T-helper 2 cell treated with Interferon-gamma antibody and Interleukin-4, amounts not matched to agents 5 μg/mL and 100 μg/mL, for 36 hours (primary cell): Measurements from ENCODE around the gene ZNF70.
"Not testable (repeated sequence)": the region's sequence is repeated elsewhere in the genome, so short reads cannot be mapped to it uniquely, and the experiment has no call there.

Experiments
- DNase-seq: peaks from one replicate; pipeline ENCODE4 v3.0.0; 2021; ENCODE audit warnings: low spot score
- H3K27ac Mint-ChIP-seq: one replicate; pipeline ENCODE4 v1.8.0; 2021; ENCODE audit warnings: mild to moderate bottlenecking, mixed read lengths
- H3K27me3 Mint-ChIP-seq: one replicate; pipeline ENCODE4 v1.8.0; 2021; ENCODE audit warnings: low read depth, mixed read lengths
- H3K36me3 Mint-ChIP-seq: one replicate; pipeline ENCODE4 v1.8.0; 2021; ENCODE audit warnings: low read depth, mixed read lengths
- H3K4me1 Mint-ChIP-seq: one replicate; pipeline ENCODE4 v1.8.0; 2021; ENCODE audit warnings: low read depth, mixed read lengths
- H3K4me3 Mint-ChIP-seq: one replicate; pipeline ENCODE4 v1.8.0; 2022; ENCODE audit warnings: mild to moderate bottlenecking, moderate library complexity, mixed read lengths
- H3K9me3 Mint-ChIP-seq: one replicate; pipeline ENCODE4 v1.8.0; 2021; ENCODE audit warnings: mixed read lengths

The ZNF70 gene

GRCh38 chr22:23742505-23743264 is 8.2 kb downstream of the ZNF70 start:
- H3K4me3 Mint-ChIP-seq = no peak overlapping the region
- no peak overlapping the region for H3K27ac Mint-ChIP-seq
- no peaks in the 10 kb centered on the region for H3K27me3 Mint-ChIP-seq
- DNase-seq = no peak
- H3K4me1 Mint-ChIP-seq = no peaks in the 10 kb centered on the region
- H3K36me3 Mint-ChIP-seq = peaks cover 22% of the 10 kb centered on the region
- H3K9me3 Mint-ChIP-seq = no peaks in the 10 kb centered on the region

- H3K36me3 Mint-ChIP-seq = no peaks in the 10 kb centered on the region
- no peaks in the 10 kb centered on the region for H3K27me3 Mint-ChIP-seq
- H3K4me3 Mint-ChIP-seq = no peak overlapping the region
- DNase-seq = no peak
- H3K9me3 Mint-ChIP-seq = no peaks in the 10 kb centered on the region
- no peak overlapping the region for H3K27ac Mint-ChIP-seq
- no peaks in the 10 kb centered on the region for H3K4me1 Mint-ChIP-seq
Measured at GRCh38 chr22:23737696-23738095, 13.2 kb downstream of the ZNF70 start.

GRCh38 chr22:23728108-23728507 is 22.8 kb downstream of the ZNF70 start:
- H3K27ac Mint-ChIP-seq, H3K4me1 Mint-ChIP-seq: not testable (repeated sequence)

GRCh38 chr22:23722724-23723123 is 28.2 kb downstream of the ZNF70 start:
- Mint-ChIP-seq H3K27ac (no peak overlapping the region), H3K36me3 (no peaks in the 10 kb centered on the region), H3K4me1 (no peaks in the 10 kb centered on the region), H3K4me3 (no peak overlapping the region), H3K27me3 (no peaks in the 10 kb centered on the region), H3K9me3 (no peaks in the 10 kb centered on the region)
- DNase-seq = no peak

More at GRCh38 chr22:23728108-23728507, 22.8 kb downstream of the ZNF70 start:
- H3K4me3 Mint-ChIP-seq, H3K9me3 Mint-ChIP-seq, H3K27me3 Mint-ChIP-seq, DNase-seq, H3K36me3 Mint-ChIP-seq: not testable (repeated sequence)

- no peaks in the 10 kb centered on the region for H3K9me3 Mint-ChIP-seq
- no peak overlapping the region for H3K27ac Mint-ChIP-seq
- H3K36me3 Mint-ChIP-seq = no peaks in the 10 kb centered on the region
- no peak for DNase-seq
- H3K4me3 Mint-ChIP-seq = no peak overlapping the region
- H3K27me3 Mint-ChIP-seq = no peaks in the 10 kb centered on the region
- H3K4me1 Mint-ChIP-seq = peaks cover 5% of the 10 kb centered on the region
Measured at GRCh38 chr22:23722160-23722559, 28.8 kb downstream of the ZNF70 start.

GRCh38 chr22:23720855-23721254 is 30.1 kb downstream of the ZNF70 start:
- peaks cover 7% of the 10 kb centered on the region for H3K4me1 Mint-ChIP-seq
- no peak for DNase-seq
- no peak overlapping the region for H3K27ac Mint-ChIP-seq
- H3K27me3 Mint-ChIP-seq = no peaks in the 10 kb centered on the region
- no peaks in the 10 kb centered on the region for H3K36me3 Mint-ChIP-seq
- H3K9me3 Mint-ChIP-seq = no peaks in the 10 kb centered on the region
- H3K4me3 Mint-ChIP-seq = no peak overlapping the region

- no peaks in the 10 kb centered on the region for H3K27me3 Mint-ChIP-seq
- peaks cover 14% of the 10 kb centered on the region for H3K4me1 Mint-ChIP-seq
- no peak for DNase-seq
- peak overlapping the region; percentile 18 for H3K4me3 Mint-ChIP-seq
- H3K9me3 Mint-ChIP-seq = no peaks in the 10 kb centered on the region
- H3K27ac Mint-ChIP-seq = no peak overlapping the region
- H3K36me3 Mint-ChIP-seq = peaks cover 12% of the 10 kb centered on the region
Measured at GRCh38 chr22:23718371-23719165, 32.3 kb downstream of the ZNF70 start.

GRCh38 chr22:23716811-23717801 is 33.8 kb downstream of the ZNF70 start:
- peaks cover 14% of the 10 kb centered on the region for H3K4me1 Mint-ChIP-seq
- no peaks in the 10 kb centered on the region for H3K9me3 Mint-ChIP-seq
- H3K4me3 Mint-ChIP-seq = peak overlapping the region; percentile 75
- H3K27me3 Mint-ChIP-seq = no peaks in the 10 kb centered on the region
- DNase-seq = peak; percentile 80
- H3K27ac Mint-ChIP-seq = peak overlapping the region; percentile 81
- H3K36me3 Mint-ChIP-seq = peaks cover 19% of the 10 kb centered on the region

GRCh38 chr22:23715806-23716375 is 35.0 kb downstream of the ZNF70 start:
- Mint-ChIP-seq H3K36me3 (peaks cover 28% of the 10 kb centered on the region), H3K27me3 (no peaks in the 10 kb centered on the region), H3K4me1 (peaks cover 15% of the 10 kb centered on the region), H3K9me3 (no peaks in the 10 kb centered on the region), H3K27ac (peak overlapping the region; percentile 60), H3K4me3 (peak overlapping the region; percentile 75)
- DNase-seq = no peak

- no peaks in the 10 kb centered on the region for H3K9me3 Mint-ChIP-seq
- peaks cover 38% of the 10 kb centered on the region for H3K36me3 Mint-ChIP-seq
- peak overlapping the region; percentile 60 for H3K27ac Mint-ChIP-seq
- H3K4me1 Mint-ChIP-seq = peaks cover 25% of the 10 kb centered on the region
- H3K4me3 Mint-ChIP-seq = peak overlapping the region; percentile 75
- H3K27me3 Mint-ChIP-seq = no peaks in the 10 kb centered on the region
- DNase-seq = no peak
Measured at GRCh38 chr22:23714596-23715578, 36.0 kb downstream of the ZNF70 start.

- no peak for DNase-seq
- Mint-ChIP-seq H3K27ac (peak overlapping the region; percentile 19), H3K4me3 (peak overlapping the region; percentile 44), H3K9me3 (no peaks in the 10 kb centered on the region), H3K4me1 (peaks cover 30% of the 10 kb centered on the region), H3K36me3 (peaks cover 48% of the 10 kb centered on the region), H3K27me3 (no peaks in the 10 kb centered on the region)
Measured at GRCh38 chr22:23713696-23714595, 37.0 kb downstream of the ZNF70 start.

GRCh38 chr22:23712256-23712655 is 38.7 kb downstream of the ZNF70 start:
- no peak overlapping the region for H3K27ac Mint-ChIP-seq
- no peaks in the 10 kb centered on the region for H3K9me3 Mint-ChIP-seq
- H3K4me1 Mint-ChIP-seq = peaks cover 38% of the 10 kb centered on the region
- H3K36me3 Mint-ChIP-seq = peaks cover 62% of the 10 kb centered on the region
- H3K4me3 Mint-ChIP-seq = no peak overlapping the region
- no peak for DNase-seq
- no peaks in the 10 kb centered on the region for H3K27me3 Mint-ChIP-seq
